ENCODE data around the gene TBCD.

DNA sequence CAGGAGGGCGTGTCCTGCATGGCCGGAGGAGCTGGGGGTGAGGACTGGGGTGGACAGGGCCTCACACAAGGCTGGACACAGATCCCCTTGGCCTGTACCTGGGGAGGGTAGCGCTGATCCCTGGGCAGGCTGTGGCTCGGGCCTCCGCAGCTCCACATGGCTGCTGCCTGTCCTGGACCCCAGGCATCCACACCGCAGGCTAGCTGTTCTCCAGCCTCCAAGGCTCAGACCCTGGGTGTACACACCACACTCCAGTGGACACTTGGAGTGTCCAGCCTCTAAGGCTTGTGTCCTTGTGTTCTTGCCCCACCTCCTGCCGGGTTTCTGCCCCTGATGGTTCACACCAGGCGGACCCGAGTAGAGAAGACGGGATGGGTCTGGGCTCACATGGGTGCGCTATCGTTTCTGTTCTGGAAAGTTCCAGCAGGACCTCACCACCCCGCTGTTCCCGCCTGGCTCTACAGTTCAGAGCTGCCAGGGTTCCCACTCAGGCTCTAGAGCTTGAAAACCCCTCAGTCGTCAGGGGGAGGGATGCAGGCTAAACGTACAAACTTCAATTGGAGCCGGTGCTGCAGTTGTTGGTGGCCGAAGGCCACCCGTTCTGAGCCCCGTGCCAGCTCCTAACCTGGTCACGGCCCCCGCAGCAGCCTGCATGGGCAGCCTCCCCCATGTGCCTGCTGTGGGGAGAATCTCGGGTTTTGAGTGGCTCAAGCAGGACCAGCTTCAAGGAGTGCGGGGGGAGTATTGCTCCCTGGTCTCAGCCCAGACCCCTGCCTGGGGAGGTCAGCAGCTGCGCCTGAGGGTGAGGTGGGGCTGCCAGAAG is 42.0 kb upstream of the TBCD start:
- TF ChIP-seq EZH2 (IDR thresholded peaks at IDR 0.05; ENCODE audit: insufficient read depth, poor library complexity, severe bottlenecking) (no peak), EZH2phosphoT487 (IDR thresholded peaks at IDR 0.05; ENCODE audit: insufficient read depth, low read depth) (no peak)
